Retinal pigment epithelial cell (primary cell): Measurements from ENCODE around the gene DCANP1.

ENCODE experiments used
- DNase-seq: peaks from one replicate; pipeline ENCODE4 v3.0.0-alpha.2; 2010; ENCODE audit warnings: low read depth
- H3K4me3 ChIP-seq: 2 replicates; pipeline ENCODE4 v1.5.1; 2011; ENCODE audit warnings: mild to moderate bottlenecking, low read length, control low read depth, moderate library complexity
- CTCF ChIP-seq: conservative IDR thresholded peaks from 2 replicates; pipeline ENCODE4 v1.5.1; 2011; ENCODE audit warnings: low read depth, low read length, control low read depth, inconsistent platforms

The DCANP1 gene

GRCh38 chr5:135484674-135485086, 37.5 kb upstream of the DCANP1 start:
- no peak overlapping the region for H3K4me3 ChIP-seq
- no peak for DNase-seq
- no peak for TF ChIP-seq CTCF

GRCh38 chr5:135483254-135483653, 36.1 kb upstream of the DCANP1 start:
- no peak overlapping the region for H3K4me3 ChIP-seq
- no peak for DNase-seq
- no peak for TF ChIP-seq CTCF

GRCh38 chr5:135482381-135482933, 35.3 kb upstream of the DCANP1 start:
- no peak overlapping the region for H3K4me3 ChIP-seq
- DNase-seq, result no peak
- no peak for TF ChIP-seq CTCF

GRCh38 chr5:135481909-135482311, 34.8 kb upstream of the DCANP1 start:
- DNase-seq, result no peak
- no peak for TF ChIP-seq CTCF
- no peak overlapping the region for H3K4me3 ChIP-seq

- no peak for DNase-seq
- no peak overlapping the region for H3K4me3 ChIP-seq
- TF ChIP-seq CTCF, result no peak
Measured at GRCh38 chr5:135481387-135481786, 34.2 kb upstream of the DCANP1 start.

GRCh38 chr5:135480511-135480910, 33.4 kb upstream of the DCANP1 start:
- H3K4me3 ChIP-seq, result no peak overlapping the region
- no peak for TF ChIP-seq CTCF
- DNase-seq, result no peak

GRCh38 chr5:135478938-135479337, 31.8 kb upstream of the DCANP1 start:
- TF ChIP-seq CTCF, result no peak
- H3K4me3 ChIP-seq, result no peak overlapping the region
- DNase-seq, result no peak
